Measurements from ENCODE around the gene BUD23. TPM values are rescaled to one million over a fixed set of nuclear protein-coding genes. Genes with fewer than 3 reads are reported as not detected.
A peak's percentile ranks its signal among the peaks of the same experiment; 100 is the strongest.
"Not testable (repeated sequence)": the region's sequence is repeated elsewhere in the genome, so short reads cannot be mapped to it uniquely, and the experiment has no call there.

Gene BUD23
- total RNA-seq, 1 experiment from 2014 or later = 73.5 TPM

DNA sequence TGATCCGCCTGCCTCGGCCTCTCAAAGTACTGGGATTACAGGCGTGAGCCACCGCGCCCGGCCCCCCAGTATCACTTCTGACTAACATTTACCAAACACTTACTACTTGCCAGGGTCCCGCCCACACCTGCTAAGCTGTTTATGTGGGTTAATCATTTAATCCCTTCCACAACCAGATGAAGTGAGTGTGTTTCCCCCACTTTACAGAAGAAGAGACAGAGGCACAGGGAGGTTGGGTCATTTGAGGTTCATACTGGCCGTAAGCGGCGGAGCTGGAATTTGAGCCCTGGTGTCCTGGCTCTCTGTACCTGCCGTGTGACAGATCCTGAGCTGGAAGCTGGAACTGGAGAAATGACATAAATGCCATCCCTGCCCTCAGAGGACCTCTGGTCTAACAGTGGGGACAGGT lies 30.9 kb upstream of the BUD23 start:
- no TSS peak for BruUV-seq (replicated peaks)
- H3K4me3 Mint-ChIP-seq (ENCODE audit: low read depth, unreplicated experiment) = no peak overlapping the region
- TF ChIP-seq, protein P1, sequence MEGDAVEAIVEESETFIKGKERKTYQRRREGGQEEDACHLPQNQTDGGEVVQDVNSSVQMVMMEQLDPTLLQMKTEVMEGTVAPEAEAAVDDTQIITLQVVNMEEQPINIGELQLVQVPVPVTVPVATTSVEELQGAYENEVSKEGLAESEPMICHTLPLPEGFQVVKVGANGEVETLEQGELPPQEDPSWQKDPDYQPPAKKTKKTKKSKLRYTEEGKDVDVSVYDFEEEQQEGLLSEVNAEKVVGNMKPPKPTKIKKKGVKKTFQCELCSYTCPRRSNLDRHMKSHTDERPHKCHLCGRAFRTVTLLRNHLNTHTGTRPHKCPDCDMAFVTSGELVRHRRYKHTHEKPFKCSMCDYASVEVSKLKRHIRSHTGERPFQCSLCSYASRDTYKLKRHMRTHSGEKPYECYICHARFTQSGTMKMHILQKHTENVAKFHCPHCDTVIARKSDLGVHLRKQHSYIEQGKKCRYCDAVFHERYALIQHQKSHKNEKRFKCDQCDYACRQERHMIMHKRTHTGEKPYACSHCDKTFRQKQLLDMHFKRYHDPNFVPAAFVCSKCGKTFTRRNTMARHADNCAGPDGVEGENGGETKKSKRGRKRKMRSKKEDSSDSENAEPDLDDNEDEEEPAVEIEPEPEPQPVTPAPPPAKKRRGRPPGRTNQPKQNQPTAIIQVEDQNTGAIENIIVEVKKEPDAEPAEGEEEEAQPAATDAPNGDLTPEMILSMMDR (IDR thresholded peaks at IDR 0.05; ENCODE audit: unreplicated experiment) = no peak
- no peaks in the 10 kb centered on the region for H3K36me3 Mint-ChIP-seq (ENCODE audit: insufficient read depth, unreplicated experiment)
- peak overlapping the region; percentile 70 for H3K27ac Mint-ChIP-seq (ENCODE audit: unreplicated experiment)
- intact Hi-C loops (cut with micrococcal nuclease; ENCODE audit: unreplicated experiment) = no loop called here
- H3K4me1 Mint-ChIP-seq (ENCODE audit: low read depth, unreplicated experiment) = peaks cover 8% of the 10 kb centered on the region
- CTCF ChIA-PET = interaction anchor here (0.7 to 1.4 kb wide), 3 partner anchors 16 to 849 kb away, joined by 3 read pairs; no protein-coding TSS in a partner anchor
- H3K27me3 Mint-ChIP-seq (ENCODE audit: unreplicated experiment) = peaks cover 37% of the 10 kb centered on the region
- DNase-seq = peak; percentile 50
- no peaks in the 10 kb centered on the region for H3K9me3 Mint-ChIP-seq (ENCODE audit: low read depth, unreplicated experiment)

GRCh38 chr7:73655309-73655708 lies 28.1 kb upstream of the BUD23 start:
- H3K4me1 Mint-ChIP-seq (ENCODE audit: low read depth, unreplicated experiment); H3K27ac Mint-ChIP-seq (ENCODE audit: unreplicated experiment); BruUV-seq (replicated peaks); DNase-seq; H3K4me3 Mint-ChIP-seq (ENCODE audit: low read depth, unreplicated experiment); intact Hi-C loops (cut with micrococcal nuclease; ENCODE audit: unreplicated experiment); H3K9me3 Mint-ChIP-seq (ENCODE audit: low read depth, unreplicated experiment); CTCF ChIA-PET; H3K36me3 Mint-ChIP-seq (ENCODE audit: insufficient read depth, unreplicated experiment): not testable (repeated sequence)
- peaks cover 11% of the 10 kb centered on the region for H3K27me3 Mint-ChIP-seq (ENCODE audit: unreplicated experiment)

DNA sequence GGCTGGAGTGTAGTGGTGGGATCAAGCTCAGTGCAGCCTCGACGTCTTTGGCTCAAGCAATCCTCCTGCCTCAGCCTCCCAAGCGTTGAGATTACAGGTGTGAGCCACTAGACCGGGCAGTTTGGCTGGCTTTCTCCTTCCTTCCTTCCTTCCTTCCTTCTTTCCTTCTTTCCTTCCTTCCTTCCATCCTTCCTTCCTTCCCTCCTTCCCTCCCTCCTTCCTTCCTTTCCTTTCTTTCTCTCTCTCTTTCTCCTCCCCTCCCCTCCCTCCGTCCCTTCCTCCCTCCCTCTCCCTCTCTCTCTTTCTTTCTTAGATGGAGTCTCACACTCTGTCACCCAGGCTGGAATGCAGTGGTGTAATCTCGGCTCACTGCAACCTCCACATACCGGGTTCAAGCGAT lies 23.4 kb upstream of the BUD23 start:
- Mint-ChIP-seq H3K36me3 (ENCODE audit: insufficient read depth, unreplicated experiment) (peaks cover 6% of the 10 kb centered on the region), H3K27ac (ENCODE audit: unreplicated experiment) (no peak overlapping the region), H3K27me3 (ENCODE audit: unreplicated experiment) (peaks cover 15% of the 10 kb centered on the region), H3K4me3 (ENCODE audit: low read depth, unreplicated experiment) (no peak overlapping the region), H3K4me1 (ENCODE audit: low read depth, unreplicated experiment) (peaks cover 8% of the 10 kb centered on the region), H3K9me3 (ENCODE audit: low read depth, unreplicated experiment) (peaks cover 3% of the 10 kb centered on the region)
- no peak for DNase-seq
- TF ChIP-seq, protein P1 (IDR thresholded peaks at IDR 0.05; ENCODE audit: unreplicated experiment) = no peak
- intact Hi-C loops (cut with micrococcal nuclease; ENCODE audit: unreplicated experiment) = no loop called here
- CTCF ChIA-PET = no interaction called here
- BruUV-seq (replicated peaks) = no TSS peak

DNA sequence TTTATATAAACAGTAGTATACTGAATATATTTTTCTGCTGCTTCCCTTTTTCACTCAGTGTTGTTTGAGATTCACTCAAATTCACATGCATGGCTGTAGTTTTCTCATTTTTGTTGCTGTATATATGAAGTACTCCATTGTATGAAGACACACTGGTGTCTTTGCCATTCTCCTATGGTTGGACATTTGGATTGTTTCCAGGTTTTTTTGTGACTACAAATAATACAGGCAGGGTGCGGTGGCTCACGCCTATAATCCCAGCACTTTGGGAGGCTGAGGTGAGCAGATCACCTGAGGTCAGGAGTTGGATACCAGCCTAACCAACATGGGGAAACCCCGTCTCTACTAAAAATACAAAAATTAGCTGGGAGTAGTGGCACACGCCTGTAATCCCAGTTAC lies 22.8 kb upstream of the BUD23 start:
- H3K4me1 Mint-ChIP-seq (ENCODE audit: low read depth, unreplicated experiment) = peaks cover 13% of the 10 kb centered on the region
- intact Hi-C loops (cut with micrococcal nuclease; ENCODE audit: unreplicated experiment); CTCF ChIA-PET; H3K27ac Mint-ChIP-seq (ENCODE audit: unreplicated experiment); H3K36me3 Mint-ChIP-seq (ENCODE audit: insufficient read depth, unreplicated experiment); H3K4me3 Mint-ChIP-seq (ENCODE audit: low read depth, unreplicated experiment); H3K9me3 Mint-ChIP-seq (ENCODE audit: low read depth, unreplicated experiment); DNase-seq; BruUV-seq (replicated peaks): not testable (repeated sequence)
- peaks cover 15% of the 10 kb centered on the region for H3K27me3 Mint-ChIP-seq (ENCODE audit: unreplicated experiment)

- peaks cover 16% of the 10 kb centered on the region for H3K36me3 Mint-ChIP-seq (ENCODE audit: insufficient read depth, unreplicated experiment)
- peaks cover 16% of the 10 kb centered on the region for H3K4me1 Mint-ChIP-seq (ENCODE audit: low read depth, unreplicated experiment)
- H3K4me3 Mint-ChIP-seq (ENCODE audit: low read depth, unreplicated experiment) = no peak overlapping the region
- CTCF ChIA-PET = no interaction called here
- no TSS peak for BruUV-seq (replicated peaks)
- no peak overlapping the region for H3K27ac Mint-ChIP-seq (ENCODE audit: unreplicated experiment)
- intact Hi-C loops (cut with micrococcal nuclease; ENCODE audit: unreplicated experiment) = no loop called here
- peaks cover 15% of the 10 kb centered on the region for H3K27me3 Mint-ChIP-seq (ENCODE audit: unreplicated experiment)
- no peak for DNase-seq
- peaks cover 3% of the 10 kb centered on the region for H3K9me3 Mint-ChIP-seq (ENCODE audit: low read depth, unreplicated experiment)
- TF ChIP-seq, protein P1 (IDR thresholded peaks at IDR 0.05; ENCODE audit: unreplicated experiment) = no peak
Measured at GRCh38 chr7:73663033-73663432, 20.4 kb upstream of the BUD23 start.
